Activated CD8-positive, alpha-beta T cell treated with anti-CD3 and anti-CD28 coated beads for 36 hours (primary cell): ENCODE measurements around the gene NPRL2. TPM values are rescaled to one million over a fixed set of nuclear protein-coding genes. Genes with fewer than 3 reads are reported as not detected.

Experiments used
- ATAC-seq: fragments of 200-7000 bp; cut with Tn5 transposase; one replicate; pipeline ENCODE4 v1.10.0; 2021; ENCODE audit warnings: mild to moderate bottlenecking, moderate library complexity
- CTCF ChIA-PET: fragments of 350-600 bp; sonication (Branson Sonifier 250); formaldehyde crosslinking; loops from one replicate; lab custom pipeline; 2021; ENCODE audit warnings: antibody characterized with exemption; lab: Charles Lee
- POLR2A ChIA-PET: fragments of 350-600 bp; sonication (Branson Sonifier 250); formaldehyde crosslinking; loops from one replicate; lab custom pipeline; 2021; ENCODE audit warnings: antibody characterized with exemption; lab: Charles Lee
- DNase-seq: peaks from one replicate; pipeline ENCODE4 v3.0.0-alpha.2; 2020
- H3K27ac Mint-ChIP-seq: one replicate; pipeline ENCODE4 v1.8.0; 2021; ENCODE audit warnings: mild to moderate bottlenecking, mixed read lengths
- H3K27me3 Mint-ChIP-seq: one replicate; pipeline ENCODE4 v1.8.0; 2021; ENCODE audit warnings: mixed read lengths
- H3K36me3 Mint-ChIP-seq: one replicate; pipeline ENCODE4 v1.8.0; 2021; ENCODE audit warnings: low read depth, mixed read lengths
- H3K4me1 Mint-ChIP-seq: one replicate; pipeline ENCODE4 v1.8.0; 2021; ENCODE audit warnings: low read depth, mixed read lengths
- H3K4me3 Mint-ChIP-seq: one replicate; pipeline ENCODE4 v1.8.0; 2021; ENCODE audit warnings: mild to moderate bottlenecking, moderate library complexity, mixed read lengths
- H3K9me3 Mint-ChIP-seq: one replicate; pipeline ENCODE4 v1.8.0; 2021; ENCODE audit warnings: mixed read lengths
- intact Hi-C: fragments of 100-400 bp; cut with micrococcal nuclease; formaldehyde crosslinking; loops from one replicate; pipeline ENCODE4 v1.10.0; 2022
- total RNA-seq, 2 experiments: library from RNA; stranded (reverse); gene quantifications; one replicate each; pipeline ENCODE4 v1.2.3, GENCODE V29; 2021
- TF ChIP-seq, protein P1 (sequence below): fragments of 200-600 bp; IDR thresholded peaks from one replicate; pipeline ENCODE4 v1.8.0; 2022; ENCODE audit warnings: antibody characterized with exemption, mild to moderate bottlenecking

The NPRL2 gene
- total RNA-seq, 2 experiments from 2014 or later: 41.3 to 44.7 TPM

DNA sequence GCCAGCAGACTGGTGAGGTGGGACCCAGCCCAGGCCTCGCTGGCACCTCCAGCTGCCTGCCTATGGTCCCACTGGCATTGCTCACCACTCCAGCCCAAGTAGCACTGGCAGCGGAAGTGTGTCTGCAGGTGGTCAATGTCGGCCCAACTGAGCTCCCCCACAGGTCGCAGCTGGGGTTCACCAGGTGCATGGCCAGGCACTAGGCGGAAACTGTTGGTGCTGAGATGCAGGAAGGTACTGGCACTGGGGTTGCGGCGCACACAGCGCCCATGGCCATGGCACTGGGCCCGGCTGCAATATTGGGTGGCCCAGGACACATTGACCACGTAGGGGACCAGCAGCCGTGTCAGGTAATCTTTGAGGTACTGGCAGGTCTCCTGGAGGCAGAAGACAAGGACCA, 32.4 kb downstream of the NPRL2 start:
- no peaks in the 10 kb centered on the region for H3K9me3 Mint-ChIP-seq
- no peak overlapping the region for H3K27ac Mint-ChIP-seq
- CTCF ChIA-PET: interaction anchor here (1.2 to 2.8 kb wide), 5 partner anchors 10 to 124 kb away, joined by 3 to 9 read pairs (median 5); partner anchors contain the start of genes HYAL3, NAA80 and TUSC2
- H3K4me3 Mint-ChIP-seq: no peak overlapping the region
- TF ChIP-seq, protein P1, sequence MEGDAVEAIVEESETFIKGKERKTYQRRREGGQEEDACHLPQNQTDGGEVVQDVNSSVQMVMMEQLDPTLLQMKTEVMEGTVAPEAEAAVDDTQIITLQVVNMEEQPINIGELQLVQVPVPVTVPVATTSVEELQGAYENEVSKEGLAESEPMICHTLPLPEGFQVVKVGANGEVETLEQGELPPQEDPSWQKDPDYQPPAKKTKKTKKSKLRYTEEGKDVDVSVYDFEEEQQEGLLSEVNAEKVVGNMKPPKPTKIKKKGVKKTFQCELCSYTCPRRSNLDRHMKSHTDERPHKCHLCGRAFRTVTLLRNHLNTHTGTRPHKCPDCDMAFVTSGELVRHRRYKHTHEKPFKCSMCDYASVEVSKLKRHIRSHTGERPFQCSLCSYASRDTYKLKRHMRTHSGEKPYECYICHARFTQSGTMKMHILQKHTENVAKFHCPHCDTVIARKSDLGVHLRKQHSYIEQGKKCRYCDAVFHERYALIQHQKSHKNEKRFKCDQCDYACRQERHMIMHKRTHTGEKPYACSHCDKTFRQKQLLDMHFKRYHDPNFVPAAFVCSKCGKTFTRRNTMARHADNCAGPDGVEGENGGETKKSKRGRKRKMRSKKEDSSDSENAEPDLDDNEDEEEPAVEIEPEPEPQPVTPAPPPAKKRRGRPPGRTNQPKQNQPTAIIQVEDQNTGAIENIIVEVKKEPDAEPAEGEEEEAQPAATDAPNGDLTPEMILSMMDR: no peak
- H3K36me3 Mint-ChIP-seq: peaks cover 1% of the 10 kb centered on the region
- ATAC-seq (no peak), DNase-seq (no peak)
- peaks cover 37% of the 10 kb centered on the region for H3K4me1 Mint-ChIP-seq
- POLR2A ChIA-PET: interaction anchor here (1.0 to 13.4 kb wide), 4 partner anchors 9 to 18 kb away, joined by 3 to 126 read pairs (median 4); partner anchors contain the start of genes RASSF1 and TUSC2
- intact Hi-C loops: no loop called here
- H3K27me3 Mint-ChIP-seq: no peaks in the 10 kb centered on the region

DNA sequence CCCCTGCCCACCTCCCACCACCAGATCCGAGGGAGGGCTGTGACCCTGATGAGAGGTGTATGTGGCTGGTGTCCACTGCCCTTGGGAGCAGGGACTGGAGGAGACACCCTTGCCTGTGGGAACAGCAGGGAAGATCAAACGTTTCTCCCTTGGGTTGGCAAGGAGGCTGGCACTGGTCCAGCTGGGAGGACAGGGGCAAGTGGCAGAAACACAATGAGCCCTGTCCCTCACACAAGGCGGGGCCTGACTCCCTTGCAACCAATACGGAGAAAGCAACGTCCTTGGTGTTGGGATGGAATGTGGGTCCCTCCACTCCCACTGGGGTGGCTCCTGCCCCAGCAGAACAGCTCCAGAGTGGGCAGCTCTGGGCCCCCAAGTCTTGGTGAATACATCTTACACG, 33.3 kb downstream of the NPRL2 start:
- intact Hi-C loops: no loop called here
- ATAC-seq (no peak), DNase-seq (no peak)
- H3K27me3 Mint-ChIP-seq: no peaks in the 10 kb centered on the region
- no peak overlapping the region for H3K4me3 Mint-ChIP-seq
- peaks cover 1% of the 10 kb centered on the region for H3K36me3 Mint-ChIP-seq
- POLR2A ChIA-PET: interaction anchor here (0.9 to 13.4 kb wide), 3 partner anchors 11 to 167 kb away, joined by 3 to 126 read pairs (median 4); partner anchors contain the start of genes RASSF1 and TUSC2
- no peaks in the 10 kb centered on the region for H3K9me3 Mint-ChIP-seq
- CTCF ChIA-PET: interaction anchor here (1.2 to 2.8 kb wide), 3 partner anchors 11 to 30 kb away, joined by 3 to 9 read pairs (median 3); partner anchors contain the start of gene TUSC2
- peaks cover 36% of the 10 kb centered on the region for H3K4me1 Mint-ChIP-seq
- no peak overlapping the region for H3K27ac Mint-ChIP-seq
- TF ChIP-seq, protein P1: no peak

DNA sequence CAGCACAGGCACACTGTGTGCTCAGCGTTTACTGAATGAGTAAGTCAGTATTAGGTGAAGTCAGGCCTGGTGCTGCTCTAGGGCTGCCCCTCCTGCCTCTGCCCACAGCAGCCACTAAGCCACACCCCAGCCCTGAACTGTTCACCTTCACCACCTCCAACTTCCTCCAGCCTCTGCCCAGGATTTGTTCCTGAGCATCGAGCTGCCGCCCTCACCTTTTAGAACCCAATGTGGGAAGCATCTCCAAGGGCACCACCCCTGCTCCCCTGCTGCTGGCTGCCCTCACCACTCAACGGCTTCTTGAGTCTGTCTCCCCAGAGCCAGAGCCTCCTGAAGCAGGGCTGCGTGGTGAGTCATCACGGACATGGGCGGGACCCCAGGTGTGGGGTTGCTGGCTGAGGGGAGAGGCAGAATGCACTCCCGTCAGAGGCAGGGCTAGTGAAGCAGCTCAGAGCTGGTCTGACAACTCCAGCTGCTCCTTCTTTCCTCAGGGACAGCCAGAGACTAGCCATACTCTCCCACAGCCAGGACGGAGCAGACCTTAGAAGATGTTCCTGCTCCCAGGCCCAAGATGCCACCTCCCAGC, 33.8 kb downstream of the NPRL2 start:
- Mint-ChIP-seq H3K4me3 (no peak overlapping the region), H3K36me3 (peaks cover 1% of the 10 kb centered on the region), H3K4me1 (peaks cover 34% of the 10 kb centered on the region), H3K9me3 (no peaks in the 10 kb centered on the region), H3K27me3 (no peaks in the 10 kb centered on the region), H3K27ac (peak overlapping the region; percentile 82)
- TF ChIP-seq, protein P1: no peak
- DNase-seq (peak; percentile 80), ATAC-seq (peak; percentile 65)
- ChIA-PET CTCF (interaction anchor here (1.2 to 2.8 kb wide), 2 partner anchors 11 to 30 kb away, joined by 3 to 9 read pairs; partner anchors contain the start of gene TUSC2), POLR2A (interaction anchor here (13.4 kb wide), 1 partner anchor 19 kb away, joined by 126 read pairs; the partner anchor contains the start of gene RASSF1)
- intact Hi-C loops: no loop called here

DNA sequence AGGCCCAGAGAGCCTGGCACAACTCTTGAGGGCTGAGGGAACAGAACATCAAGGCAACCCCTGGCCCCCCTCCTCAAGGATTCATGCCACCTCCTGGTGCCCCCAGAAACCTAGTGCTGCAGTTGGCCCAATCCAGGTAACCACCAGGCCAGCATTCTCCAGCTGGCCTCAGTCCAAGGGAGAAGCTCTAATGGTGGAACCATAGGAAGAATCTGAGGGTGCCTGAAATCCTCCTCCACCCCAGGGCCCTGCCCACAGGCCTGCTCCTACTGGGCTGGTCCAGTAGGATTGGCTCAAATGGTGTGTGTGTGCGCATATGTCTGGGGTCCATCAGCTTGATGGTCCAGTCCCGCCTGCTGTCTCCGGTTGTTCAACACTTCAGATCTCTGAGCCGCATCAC, 35.8 kb downstream of the NPRL2 start:
- intact Hi-C loops: no loop called here

More for the DNA sequence above, 35.8 kb downstream of the NPRL2 start:
- Mint-ChIP-seq H3K4me1 (peaks cover 29% of the 10 kb centered on the region), H3K9me3 (peaks cover under 1% of the 10 kb centered on the region), H3K27me3 (no peaks in the 10 kb centered on the region), H3K27ac (no peak overlapping the region), H3K4me3 (no peak overlapping the region), H3K36me3 (peaks cover 2% of the 10 kb centered on the region)
- DNase-seq (no peak), ATAC-seq (no peak)
- ChIA-PET CTCF (interaction anchor here (1.1 to 2.9 kb wide), 6 partner anchors 9 to 55 kb away, joined by 3 to 12 read pairs (median 3); partner anchors contain the start of genes HYAL3 and NAA80), POLR2A (interaction anchor here (0.7 to 13.4 kb wide), 3 partner anchors 8 to 22 kb away, joined by 3 to 126 read pairs (median 4); partner anchors contain the start of genes IFRD2 and RASSF1)
- TF ChIP-seq, protein P1: no peak
